GM18511 (cell line): ENCODE measurements around the gene HAP1.
"Not testable (repeated sequence)": the region's sequence is repeated elsewhere in the genome, so short reads cannot be mapped to it uniquely, and the experiment has no call there.

Experiments used
- ATAC-seq: cut with Tn5 transposase; IDR thresholded peaks from one replicate; pipeline ENCODE4 v1.9.1; 2021; ENCODE audit warnings: mild to moderate bottlenecking, moderate library complexity; ENCODE audit not compliant: unreplicated experiment

HAP1 gene, protein sequence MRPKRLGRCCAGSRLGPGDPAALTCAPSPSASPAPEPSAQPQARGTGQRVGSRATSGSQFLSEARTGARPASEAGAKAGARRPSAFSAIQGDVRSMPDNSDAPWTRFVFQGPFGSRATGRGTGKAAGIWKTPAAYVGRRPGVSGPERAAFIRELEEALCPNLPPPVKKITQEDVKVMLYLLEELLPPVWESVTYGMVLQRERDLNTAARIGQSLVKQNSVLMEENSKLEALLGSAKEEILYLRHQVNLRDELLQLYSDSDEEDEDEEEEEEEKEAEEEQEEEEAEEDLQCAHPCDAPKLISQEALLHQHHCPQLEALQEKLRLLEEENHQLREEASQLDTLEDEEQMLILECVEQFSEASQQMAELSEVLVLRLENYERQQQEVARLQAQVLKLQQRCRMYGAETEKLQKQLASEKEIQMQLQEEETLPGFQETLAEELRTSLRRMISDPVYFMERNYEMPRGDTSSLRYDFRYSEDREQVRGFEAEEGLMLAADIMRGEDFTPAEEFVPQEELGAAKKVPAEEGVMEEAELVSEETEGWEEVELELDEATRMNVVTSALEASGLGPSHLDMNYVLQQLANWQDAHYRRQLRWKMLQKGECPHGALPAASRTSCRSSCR

DNA sequence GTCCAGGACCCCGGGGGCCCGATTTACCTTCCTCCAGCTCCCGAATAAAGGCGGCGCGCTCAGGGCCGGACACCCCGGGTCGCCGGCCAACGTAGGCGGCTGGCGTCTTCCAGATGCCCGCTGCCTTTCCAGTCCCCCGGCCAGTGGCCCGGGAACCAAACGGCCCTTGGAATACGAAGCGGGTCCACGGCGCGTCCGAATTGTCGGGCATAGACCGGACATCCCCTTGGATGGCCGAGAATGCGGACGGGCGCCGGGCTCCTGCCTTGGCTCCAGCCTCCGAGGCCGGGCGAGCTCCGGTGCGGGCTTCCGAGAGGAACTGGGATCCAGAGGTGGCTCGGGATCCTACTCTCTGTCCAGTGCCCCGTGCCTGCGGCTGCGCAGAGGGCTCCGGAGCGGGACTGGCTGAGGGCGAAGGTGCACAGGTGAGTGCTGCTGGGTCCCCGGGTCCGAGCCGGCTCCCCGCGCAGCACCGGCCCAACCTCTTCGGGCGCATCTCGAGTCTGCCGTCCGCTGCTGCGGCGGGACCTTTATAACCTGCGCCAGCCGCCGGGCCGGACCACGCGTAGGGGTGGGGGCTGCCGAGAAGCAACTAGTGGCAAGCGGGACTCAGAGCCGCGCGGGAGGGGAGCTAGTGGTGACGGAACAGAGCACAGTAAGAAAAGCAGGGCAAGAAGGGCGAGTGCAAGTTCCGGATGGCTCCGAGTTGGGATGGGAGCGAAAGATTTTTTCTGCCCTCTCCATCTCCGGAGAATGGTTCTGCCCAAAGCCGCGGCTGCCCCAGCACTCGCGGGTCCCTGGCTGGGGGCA is at the start of gene HAP1:
Gene HAP1, minus strand, starts transcription at position 505 of the 810 bp plus-strand sequence. Its CDS starts 9 bp downstream, at position 496.
- no peak for ATAC-seq

DNA sequence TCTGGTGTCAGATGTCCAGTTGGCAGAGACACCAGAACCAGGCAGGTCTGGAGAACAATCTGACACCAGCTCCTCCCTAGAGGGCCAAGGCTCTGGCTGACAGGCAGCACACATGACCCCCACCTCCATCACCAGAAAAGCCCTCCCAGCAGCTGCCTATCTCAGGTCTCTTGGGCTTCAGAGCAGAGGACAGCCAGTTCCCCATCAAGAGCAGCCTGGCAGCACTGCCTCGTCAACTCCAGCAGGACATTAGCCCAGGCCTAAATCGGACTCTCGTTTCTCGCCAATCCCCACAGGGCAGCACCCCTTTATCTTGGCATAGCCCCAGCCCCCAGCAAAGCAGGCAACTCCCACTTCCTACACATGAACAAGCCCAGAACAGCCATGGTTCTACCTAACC is 47.7 kb upstream of the HAP1 start:
- no peak for ATAC-seq

DNA sequence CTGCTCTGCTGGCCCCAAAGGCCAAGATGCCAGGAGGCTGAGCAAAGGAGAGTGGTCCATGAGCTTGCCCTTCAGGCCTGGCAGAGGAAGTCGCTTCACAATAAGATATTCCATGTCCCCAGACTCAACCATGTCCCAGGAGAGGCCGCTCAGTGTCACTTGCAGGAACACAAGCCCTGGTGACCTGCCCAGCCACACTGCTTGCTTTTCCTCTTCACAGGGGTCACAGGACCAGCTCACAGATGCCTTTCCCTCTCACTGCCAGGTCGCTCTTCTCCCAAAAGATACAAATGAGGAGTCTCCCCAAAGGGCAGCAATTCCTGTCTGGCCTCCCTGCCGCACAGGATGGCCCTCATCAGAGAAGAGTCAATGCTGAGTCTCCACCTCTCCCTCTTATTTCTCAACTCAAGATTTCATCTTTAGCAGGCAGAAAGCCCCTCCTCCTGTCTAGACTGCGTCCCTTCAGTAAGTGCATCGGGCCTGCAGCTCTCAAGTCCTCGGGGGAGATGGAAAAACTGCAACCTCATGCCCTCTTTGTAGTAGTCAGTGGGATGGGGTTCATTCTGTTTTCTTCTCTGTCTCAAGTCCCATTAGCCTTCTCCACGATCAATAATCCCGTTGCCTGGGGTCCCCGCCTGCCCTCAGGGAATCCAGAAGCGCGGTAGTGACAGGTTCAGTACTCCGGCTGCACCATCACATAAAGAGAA is 47.1 kb upstream of the HAP1 start:
- no peak for ATAC-seq

DNA sequence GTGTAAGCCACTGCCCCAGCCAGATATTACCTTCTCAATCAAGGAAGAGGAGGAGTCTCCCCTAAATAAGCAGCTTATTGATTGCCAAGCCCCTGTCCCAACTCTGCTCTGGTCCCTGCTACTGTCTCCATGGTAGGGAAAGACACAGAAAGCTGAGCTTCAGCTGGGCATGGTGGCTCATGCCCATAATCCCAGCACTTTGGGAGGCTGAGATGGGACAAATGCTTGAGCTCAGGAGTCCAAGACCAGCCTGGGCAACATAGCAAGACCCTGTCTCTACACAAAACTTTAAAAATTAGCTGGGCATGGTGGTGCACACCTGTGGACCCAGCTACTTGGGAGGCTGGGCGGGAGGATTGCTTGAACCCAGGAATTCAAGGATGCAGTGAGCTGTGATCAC is 45.5 kb upstream of the HAP1 start:
- ATAC-seq: no peak

DNA sequence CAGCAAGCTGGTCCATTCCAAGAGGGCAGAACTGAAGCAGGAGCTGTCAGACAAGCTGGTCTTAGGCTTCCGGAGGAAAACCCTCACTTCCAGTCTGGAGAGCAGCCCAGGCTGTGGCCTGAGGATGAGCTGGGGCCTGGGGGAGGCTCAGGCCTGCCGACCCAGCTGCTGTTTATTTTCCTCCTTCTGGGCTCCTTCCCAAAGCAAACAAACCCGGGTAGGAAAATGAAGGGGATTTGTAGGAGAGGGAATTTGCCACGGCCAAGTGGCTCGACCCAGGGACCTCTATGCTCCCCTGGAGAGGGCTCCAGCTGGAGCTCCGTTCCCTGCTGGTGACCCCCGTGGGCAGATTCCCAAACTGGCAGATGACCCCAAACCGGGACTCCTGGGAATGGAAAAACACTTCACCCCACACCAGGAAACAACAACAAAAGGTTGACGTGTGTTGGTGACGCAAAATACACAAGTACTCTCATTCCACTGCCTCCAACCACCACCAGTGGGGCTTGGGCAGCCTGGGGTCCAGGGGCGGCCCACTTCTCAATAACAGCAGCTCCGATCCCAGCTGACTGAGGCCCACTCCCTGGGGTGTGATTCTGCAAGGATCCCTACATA is 43.2 kb upstream of the HAP1 start:
- no peak for ATAC-seq

DNA sequence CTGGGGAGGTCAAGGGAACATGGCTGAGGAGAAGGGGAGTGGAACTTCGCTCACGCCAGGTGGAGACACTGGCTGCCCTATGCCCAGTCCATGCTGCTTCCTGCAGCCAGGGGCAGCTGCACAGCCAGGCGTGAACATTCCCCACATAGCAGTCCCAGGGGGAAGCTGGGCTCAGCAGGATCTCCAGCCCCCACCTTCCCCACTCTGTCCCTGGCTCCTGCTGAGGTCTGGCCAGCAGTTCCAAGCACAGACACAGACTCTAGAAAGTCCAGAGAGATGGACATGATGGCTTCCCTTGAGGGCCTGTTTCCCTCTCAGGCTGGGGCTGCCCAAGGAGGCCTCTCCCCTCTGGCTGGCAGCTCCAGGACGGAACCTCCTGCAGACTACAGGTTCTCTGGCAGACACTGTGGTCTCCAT is 42.7 kb upstream of the HAP1 start:
- no peak for ATAC-seq

DNA sequence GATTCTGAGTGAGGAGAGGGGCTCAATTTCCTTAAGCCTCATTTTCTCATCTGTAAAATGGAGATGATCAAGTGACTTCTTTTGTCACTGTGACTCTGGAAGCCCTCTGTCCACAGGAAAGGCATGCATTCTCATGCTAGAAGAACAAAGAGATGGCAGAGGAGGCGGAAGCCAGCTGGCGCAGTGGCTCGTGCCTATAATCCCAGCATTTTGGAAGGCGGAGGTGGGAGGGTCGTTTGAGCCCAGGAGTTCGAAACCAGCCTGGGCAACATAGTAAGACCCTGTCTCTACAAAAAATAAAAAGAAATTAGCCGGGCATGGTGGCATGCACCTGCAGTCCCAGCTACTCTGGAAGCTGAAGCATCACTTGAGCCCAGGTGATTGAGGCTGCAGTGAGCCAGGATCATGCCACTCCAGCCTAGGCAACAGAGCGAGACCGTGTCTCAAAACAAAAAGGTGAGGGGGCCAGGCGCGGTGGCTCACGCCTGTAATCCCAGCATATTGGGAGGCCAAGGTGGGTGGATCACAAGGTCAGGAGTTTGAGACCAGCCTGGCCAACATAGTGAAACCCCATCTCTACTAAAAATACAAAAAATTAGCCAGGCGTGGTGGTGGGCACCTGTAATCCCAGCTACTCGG is 41.9 kb upstream of the HAP1 start:
- not testable (repeated sequence) for ATAC-seq

DNA sequence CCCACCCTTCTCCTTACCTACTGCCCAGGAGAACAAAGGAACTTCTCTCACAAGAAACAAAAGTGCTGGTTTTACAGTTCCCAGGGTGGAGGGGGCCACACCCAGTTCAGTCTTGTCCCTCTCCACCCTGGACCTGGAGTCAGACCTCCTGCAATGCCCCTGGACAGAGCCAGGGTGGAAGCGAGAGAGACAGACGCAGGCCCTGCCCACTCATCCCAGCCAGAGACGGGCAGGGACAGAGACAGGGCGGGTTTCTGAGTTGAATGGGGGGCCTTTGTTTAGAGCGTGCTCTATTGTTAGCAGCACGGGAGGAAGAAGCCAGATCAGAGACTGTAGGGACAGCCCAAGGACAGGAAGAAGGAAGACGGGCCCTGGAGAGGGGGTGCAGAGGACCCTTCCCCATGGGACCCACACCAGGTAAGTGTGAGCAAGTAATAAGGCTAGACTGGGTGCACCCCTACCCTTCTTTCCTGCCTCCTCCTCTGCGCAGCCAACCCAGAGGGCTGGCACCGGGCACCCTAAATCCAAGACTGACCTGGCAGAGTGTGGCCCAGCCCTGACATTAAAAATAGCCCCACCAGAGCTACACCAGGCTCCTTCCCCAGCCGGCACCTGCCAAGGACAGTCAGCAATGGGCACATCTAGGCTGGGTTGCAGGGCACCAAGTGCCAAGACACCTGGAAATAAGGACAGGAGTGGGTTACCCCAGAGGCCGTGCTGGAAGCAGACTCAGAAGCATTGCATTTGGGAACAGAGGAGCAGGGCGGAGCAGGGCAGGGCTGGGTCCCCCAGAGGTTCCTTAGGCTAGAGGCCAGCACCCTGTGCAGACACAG is 41.2 kb upstream of the HAP1 start:
- ATAC-seq: no peak

DNA sequence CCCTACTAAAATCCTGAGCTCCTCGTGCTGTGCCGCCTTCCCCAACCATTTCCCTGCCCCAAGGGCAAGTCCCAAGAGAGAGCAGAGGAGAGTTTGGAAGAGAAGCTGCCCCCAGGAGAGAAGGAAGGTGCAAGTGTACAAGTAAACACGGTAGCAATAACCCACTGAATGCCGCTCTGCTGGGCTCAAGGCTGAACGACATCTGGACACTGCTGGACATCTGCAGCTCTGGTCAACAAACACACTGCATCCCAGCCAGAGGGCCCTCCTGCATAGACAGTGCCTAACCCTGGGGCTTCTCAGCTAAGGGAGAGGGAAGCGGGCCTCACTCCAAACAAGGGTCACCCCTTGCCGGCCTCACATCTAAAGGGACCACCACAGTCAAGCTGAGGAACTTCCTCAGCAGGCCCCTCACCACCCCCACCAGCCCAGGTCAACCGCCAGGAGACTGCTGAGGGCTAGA is 39.3 kb upstream of the HAP1 start:
- ATAC-seq: no peak

DNA sequence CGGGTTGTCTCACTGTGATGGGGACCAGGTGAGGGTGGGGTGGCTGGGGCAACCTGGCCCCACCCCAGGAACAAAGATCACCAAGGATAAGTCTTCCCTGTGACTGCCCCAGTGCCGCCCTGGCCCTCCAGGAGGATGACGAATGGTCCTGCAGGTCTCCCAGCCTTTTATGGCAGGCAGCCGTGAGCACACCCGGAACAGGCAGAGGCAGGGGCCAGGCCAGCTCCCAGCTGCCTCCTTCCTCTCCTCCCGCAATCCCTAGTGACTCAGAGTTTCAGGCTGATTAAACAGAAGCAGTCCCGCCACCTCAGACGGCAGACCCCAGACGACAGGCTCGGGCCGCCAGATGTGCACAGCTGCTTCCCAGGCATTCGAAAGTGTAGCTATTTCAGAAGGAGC is 38.7 kb upstream of the HAP1 start:
- ATAC-seq: no peak

DNA sequence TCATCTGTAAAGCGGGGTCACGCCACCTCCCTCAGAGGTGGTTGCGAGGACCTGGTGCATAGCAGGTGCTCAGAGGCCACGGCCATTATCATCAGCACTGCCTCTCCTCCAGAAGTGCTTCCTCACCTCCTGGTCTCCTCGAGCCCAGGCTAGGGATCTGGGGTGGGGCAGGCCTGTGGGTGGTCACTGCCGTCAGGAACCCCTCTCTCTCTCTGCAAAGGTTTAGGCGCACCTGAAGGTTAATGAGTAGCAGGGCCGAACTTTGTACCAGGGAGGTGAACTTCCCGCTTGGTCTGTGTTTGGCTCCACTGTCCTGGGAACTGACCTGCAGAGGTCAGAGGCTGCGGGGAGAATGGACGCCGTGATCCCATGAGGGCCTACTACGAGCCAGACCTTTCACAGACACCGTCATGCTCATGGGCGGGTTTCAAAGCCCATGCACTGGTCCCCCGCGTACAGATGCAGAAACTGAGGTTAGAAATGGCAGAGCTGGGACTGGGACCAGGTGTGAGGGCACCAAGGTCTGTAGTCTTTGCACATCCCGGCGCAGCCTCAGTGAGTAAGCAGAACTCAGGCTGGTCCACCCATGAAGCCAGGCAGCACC is 38.2 kb upstream of the HAP1 start:
- no peak for ATAC-seq

DNA sequence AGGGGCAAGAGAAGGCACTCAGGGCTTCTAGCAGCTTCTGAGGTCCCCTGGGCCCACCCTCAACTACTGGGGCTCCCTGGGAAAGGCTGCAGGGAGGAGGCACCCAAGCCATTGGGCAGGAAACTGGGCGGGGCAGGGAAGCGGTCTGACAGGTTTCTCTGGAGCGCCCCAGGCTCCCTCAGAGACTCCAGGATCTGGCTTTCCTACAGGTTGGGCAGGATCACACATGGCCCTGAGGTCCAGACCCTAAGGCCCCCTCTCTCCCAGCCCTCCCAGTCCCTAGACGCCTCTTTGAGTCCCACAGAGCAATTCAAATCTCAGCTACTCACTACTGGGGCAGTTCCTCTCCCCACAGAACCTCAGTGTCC is 37.8 kb upstream of the HAP1 start:
- no peak for ATAC-seq

DNA sequence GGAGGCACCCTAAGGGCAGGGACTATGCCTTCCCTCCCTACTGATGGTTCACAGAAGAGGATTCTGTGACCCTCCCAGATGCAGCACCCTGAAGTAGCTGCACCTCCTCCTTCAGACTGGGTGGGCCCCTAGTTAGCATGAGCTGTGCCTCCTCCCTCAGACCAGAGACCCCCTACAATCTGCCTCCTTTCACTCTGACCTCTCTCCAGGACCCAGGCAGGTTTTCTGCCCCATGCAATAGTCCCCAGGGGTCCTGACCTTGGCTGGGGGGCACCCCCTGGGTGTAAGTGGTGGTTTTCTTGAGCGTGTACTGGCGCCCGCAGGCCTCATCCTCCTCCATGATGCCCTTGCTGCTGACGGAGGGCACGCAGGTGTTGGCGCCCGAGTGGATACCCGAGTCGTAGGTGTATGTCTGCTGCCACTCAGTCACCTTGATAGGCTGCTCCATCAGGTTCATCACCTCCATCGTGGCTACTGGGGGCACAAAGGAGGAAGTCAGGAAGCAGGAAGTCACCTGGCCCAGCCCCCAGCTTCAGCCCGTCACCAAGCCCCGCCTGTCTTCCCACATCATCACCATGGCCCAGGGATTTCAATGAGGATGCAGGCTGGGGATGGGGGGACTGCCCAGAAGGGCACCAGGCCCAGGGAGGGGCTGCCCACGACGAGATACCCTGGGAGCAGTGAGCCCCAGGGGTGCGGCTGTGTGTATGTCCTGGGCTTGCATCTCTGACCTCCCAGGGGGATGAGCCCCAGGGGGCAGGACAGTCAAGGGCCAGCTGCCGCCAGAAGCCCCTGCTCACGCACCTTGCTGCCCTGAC is 37.2 kb upstream of the HAP1 start:
- no peak for ATAC-seq

DNA sequence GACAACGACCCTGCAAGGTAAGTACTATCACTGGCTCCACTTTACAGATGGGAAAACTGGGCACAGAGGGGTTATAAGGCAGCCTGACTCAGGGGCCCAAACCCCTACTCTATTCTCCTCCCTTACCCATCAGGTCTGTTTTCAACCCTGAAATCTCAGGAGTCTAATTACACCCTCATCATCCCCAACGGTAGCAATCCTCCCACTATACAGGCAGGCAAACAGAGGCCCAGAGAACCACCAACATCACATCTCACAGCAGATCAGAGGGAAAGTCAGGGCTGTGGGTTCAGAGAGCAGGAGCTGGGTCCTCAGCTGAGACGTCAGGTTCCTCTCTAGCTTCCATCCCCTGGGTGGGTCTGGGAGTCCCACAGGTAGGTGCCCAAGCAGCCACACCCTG is 35.5 kb upstream of the HAP1 start:
- ATAC-seq: no peak

DNA sequence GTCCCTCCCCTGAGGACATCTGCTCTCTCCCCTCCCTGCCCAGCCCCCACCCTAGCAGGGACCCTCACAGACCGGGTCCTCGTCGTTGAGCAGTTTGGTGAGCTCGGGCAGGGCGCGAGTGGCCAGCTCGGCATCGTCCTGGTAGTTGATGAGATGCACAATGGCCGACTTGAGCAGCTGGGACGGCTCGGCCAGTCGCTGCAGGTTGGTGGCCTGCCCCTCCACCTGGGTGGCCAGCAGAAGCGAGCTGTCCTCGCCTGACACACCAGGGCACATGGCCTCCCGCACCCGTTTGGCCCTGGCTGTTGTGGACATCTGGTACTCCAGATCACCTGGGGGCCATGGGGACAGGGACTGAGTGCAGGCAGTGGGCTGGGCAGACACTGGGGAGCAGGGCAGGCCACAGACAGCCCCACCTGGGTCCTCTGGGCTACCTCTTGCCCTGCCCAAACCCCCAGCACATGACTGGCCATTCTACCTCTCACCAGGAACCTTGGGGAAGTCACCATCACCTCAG is 35.0 kb upstream of the HAP1 start:
- no peak for ATAC-seq

DNA sequence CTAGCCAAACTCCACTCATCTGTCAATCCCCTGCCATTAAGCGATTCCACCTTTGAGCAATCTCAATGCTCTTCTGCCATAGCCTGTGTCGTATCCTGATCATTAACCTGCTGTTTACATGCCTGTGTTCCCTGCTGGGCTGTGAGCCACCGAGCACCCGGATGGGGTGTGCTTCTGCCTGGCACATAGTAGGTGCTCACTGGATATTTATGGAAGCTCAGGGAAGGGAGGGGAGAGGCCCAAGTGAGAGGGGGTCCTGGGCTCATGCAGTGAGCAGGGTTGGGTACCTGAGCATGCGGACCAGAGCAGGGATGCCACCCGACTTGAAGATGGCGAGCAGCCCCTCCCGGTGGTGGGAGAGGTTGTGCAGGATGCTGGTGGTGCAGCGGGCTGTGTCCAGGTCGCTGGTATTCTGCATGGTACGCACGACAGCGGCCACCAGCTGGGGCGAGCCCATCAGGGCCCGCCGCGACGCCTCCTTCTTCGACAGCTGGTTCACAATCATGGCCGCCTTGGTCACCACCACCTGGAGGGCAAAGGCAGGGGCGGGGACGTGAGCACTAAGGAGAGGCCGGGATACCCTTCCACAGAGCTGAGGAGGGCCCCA is 34.3 kb upstream of the HAP1 start:
- no peak for ATAC-seq

DNA sequence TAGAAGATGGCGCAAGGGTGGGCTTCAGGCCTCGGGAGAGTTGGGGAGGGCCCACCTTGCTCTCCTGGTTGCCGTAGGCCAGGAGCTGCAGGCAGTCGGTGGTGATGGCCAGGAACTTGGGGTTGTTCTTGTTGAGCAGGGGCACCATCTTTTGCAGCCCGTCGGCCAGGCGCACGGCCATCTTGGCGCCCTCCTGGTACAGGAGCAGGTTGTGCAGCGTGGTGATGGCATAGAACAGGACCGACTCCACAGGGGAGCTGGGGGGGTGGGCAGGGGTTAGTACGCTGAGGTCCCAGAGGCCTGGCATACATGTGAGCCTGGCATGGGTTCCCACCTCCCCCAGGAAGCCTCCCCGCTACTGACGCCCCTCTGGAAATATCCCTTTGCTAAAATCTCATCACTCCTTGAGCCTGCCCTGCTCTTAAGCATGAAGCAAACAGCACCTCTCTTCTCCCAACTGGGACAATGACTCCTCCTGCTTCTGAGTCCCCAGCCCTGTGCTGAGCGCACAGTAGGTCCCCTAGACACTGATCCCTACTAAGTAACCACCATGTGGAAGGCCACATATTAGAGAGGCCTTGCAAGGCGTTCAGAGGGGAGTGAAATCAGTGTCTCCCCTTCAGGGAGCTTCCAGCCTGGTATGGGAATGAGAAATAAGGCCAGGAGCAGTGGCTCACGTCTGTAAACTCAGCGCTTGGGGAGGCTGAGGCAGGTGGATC is 33.0 kb upstream of the HAP1 start:
- no peak for ATAC-seq
